K562 (cell line): ENCODE results near the gene PPWD1. TPM values are rescaled to one million over a fixed set of nuclear protein-coding genes. Genes with fewer than 3 reads are reported as not detected.
A peak's percentile ranks its signal among the peaks of the same experiment; 100 is the strongest.

ENCODE experiments used
- BRF2 ChIP-seq: IDR thresholded peaks from 3 replicates; pipeline ENCODE4 v1.6.1; 2011; ENCODE audit warnings: borderline replicate concordance, mild to moderate bottlenecking; ENCODE audit not compliant: insufficient read length, insufficient read depth
- CBFA2T3 ChIP-seq: fragments of 450-650 bp; IDR thresholded peaks from 2 replicates; pipeline ENCODE4 v1.6.1; 2017
- HNRNPK ChIP-seq: fragments of 200-400 bp; formaldehyde crosslinking; IDR thresholded peaks from one replicate; pipeline ENCODE4 v1.6.1; 2018; ENCODE audit warnings: mild to moderate bottlenecking, low read depth, low read length; ENCODE audit not compliant: poor library complexity, severe bottlenecking
- NBN ChIP-seq: fragments of 450-650 bp; IDR thresholded peaks from 2 replicates; pipeline ENCODE4 v1.6.1; 2016; ENCODE audit warnings: low read depth, mild to moderate bottlenecking
- NFIX ChIP-seq: fragments of 250-450 bp; sonication (Bioruptor Pico); IDR thresholded peaks from 2 replicates; pipeline ENCODE4 v1.4.0; 2020; ENCODE audit warnings: low read depth, mild to moderate bottlenecking, moderate library complexity
- SP2 ChIP-seq: IDR thresholded peaks from 2 replicates; pipeline ENCODE4 v1.6.1; 2011; ENCODE audit warnings: mild to moderate bottlenecking, low read depth, low read length, moderate library complexity; ENCODE audit not compliant: poor library complexity, severe bottlenecking; ENCODE audit errors: extremely low read depth
- SREBF2 ChIP-seq: sonication (generic); formaldehyde crosslinking; IDR thresholded peaks from 2 replicates; pipeline ENCODE4 v1.4.0; 2020; ENCODE audit warnings: mild to moderate bottlenecking, missing genetic modification reagents
- XRCC4 ChIP-seq: IDR thresholded peaks from one replicate; pipeline ENCODE4 v1.6.1; 2011; ENCODE audit not compliant: insufficient read depth, insufficient read length; ENCODE audit errors: extremely low read depth
- YBX1 ChIP-seq: fragments of 450-650 bp; IDR thresholded peaks from 2 replicates; pipeline ENCODE4 v1.7.1; 2016; ENCODE audit warnings: mild to moderate bottlenecking
- ZNF407 ChIP-seq: fragments of 450-650 bp; IDR thresholded peaks from 2 replicates; pipeline ENCODE4 v1.6.1; 2016; ENCODE audit warnings: low read depth
- ZNF699 ChIP-seq: fragments of 250-450 bp; sonication (Bioruptor Pico); IDR thresholded peaks from 2 replicates; pipeline ENCODE4 v1.8.0; 2021; ENCODE audit warnings: mild to moderate bottlenecking, moderate library complexity; ENCODE audit not compliant: insufficient replicate concordance
- ZNF740 ChIP-seq, 3 experiments: fragments of 200-800 bp in 1 of 3; sonication (Bioruptor generic) in 1 of 3; sonication (generic) in 1 of 3; formaldehyde crosslinking in 1 of 3; IDR thresholded peaks; 2 replicates each; pipeline versions ENCODE4 v1.6.1 to v1.8.0; 2016 to 2022; ENCODE audit warnings: mild to moderate bottlenecking in 2 of 3, missing compliant biosample characterization in 2 of 3, missing genetic modification characterization in 2 of 3, missing genetic modification reagents in 1 of 3
- polyA plus RNA-seq, 8 experiments: library from polyadenylated mRNA; depleted of rRNA in 4 of 8; stranded (reverse) in 5 of 8; unstranded in 3 of 8; fragments of >200 nt; fragmentation: Nextera tagmentation in 2 of 8; fragmentation: Illumina TruSeq in 1 of 8; extraction: Ambion mirVana in 2 of 8; extraction: Trizol in 1 of 8; gene quantifications; 2 replicates each; pipeline versions ENCODE4 v1.2.1 to v1.2.3, GENCODE V29; 2011 to 2014; ENCODE audit warnings: inconsistent platforms in 1 of 8, missing spikeins in 1 of 8
- total RNA-seq, 7 experiments: library from RNA; depleted of rRNA in 6 of 7; stranded (reverse); fragments of >200 nt in 6 of 7; fragmentation: Illumina TruSeq in 2 of 7; extraction: Trizol in 2 of 7; gene quantifications; 2 replicates each; pipeline versions ENCODE4 v1.2.1 to v1.2.3, GENCODE V29; 2011 to 2021; ENCODE audit warnings: low replicate concordance in 1 of 7
- TF ChIP-seq, protein P1 (sequence below), 3 experiments: IDR thresholded peaks in 2 of 3; conservative IDR thresholded peaks in 1 of 3; 2 replicates each; pipeline ENCODE4 v1.5.1; 2011 to 2012; ENCODE audit warnings: low read length in 3 of 3, mild to moderate bottlenecking in 3 of 3, control low read depth in 2 of 3, improper control_type of control experiment in 1 of 3, inconsistent platforms in 1 of 3, low read depth in 1 of 3, mixed read lengths in 1 of 3, moderate library complexity in 1 of 3; ENCODE audit not compliant: insufficient read depth in 2 of 3

PPWD1 gene
- total and polyA plus RNA-seq, 9 of the 15 experiments (the other 6 are each of a cell fraction or from before 2014, with no cell fraction given): 24.1 to 89.2 (median 51.4) TPM

- TF ChIP-seq ZNF407 (no peak), CBFA2T3 (no peak), NFIX (CRISPR knock-in tag) (no peak), SP2 (no peak), ZNF740 (CRISPR knock-in tag; IDR thresholded peaks at IDR 0.05) (no peak), ZNF740 (tag; IDR thresholded peaks at IDR 0.05) (no peak), BRF2 (no peak), SREBF2 (no peak), NBN (peak; percentile 89), ZNF699 (CRISPR knock-in tag) (no peak), YBX1 (no peak), HNRNPK (no peak), XRCC4 (no peak)
- TF ChIP-seq, protein P1, sequence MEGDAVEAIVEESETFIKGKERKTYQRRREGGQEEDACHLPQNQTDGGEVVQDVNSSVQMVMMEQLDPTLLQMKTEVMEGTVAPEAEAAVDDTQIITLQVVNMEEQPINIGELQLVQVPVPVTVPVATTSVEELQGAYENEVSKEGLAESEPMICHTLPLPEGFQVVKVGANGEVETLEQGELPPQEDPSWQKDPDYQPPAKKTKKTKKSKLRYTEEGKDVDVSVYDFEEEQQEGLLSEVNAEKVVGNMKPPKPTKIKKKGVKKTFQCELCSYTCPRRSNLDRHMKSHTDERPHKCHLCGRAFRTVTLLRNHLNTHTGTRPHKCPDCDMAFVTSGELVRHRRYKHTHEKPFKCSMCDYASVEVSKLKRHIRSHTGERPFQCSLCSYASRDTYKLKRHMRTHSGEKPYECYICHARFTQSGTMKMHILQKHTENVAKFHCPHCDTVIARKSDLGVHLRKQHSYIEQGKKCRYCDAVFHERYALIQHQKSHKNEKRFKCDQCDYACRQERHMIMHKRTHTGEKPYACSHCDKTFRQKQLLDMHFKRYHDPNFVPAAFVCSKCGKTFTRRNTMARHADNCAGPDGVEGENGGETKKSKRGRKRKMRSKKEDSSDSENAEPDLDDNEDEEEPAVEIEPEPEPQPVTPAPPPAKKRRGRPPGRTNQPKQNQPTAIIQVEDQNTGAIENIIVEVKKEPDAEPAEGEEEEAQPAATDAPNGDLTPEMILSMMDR (IDR thresholded peaks at IDR 0.05 in 2 of 3, conservative IDR thresholded peaks at IDR 0.05 in 1 of 3; ENCODE audit: insufficient read depth in 2 of 3, low read depth in 1 of 3, low read length in 3 of 3): no peak; a peak in 1 of 6 replicates
Observed at GRCh38 chr5:65562731-65563701, at the start of gene PPWD1, which contains the start of gene CENPK (continued).
